HepG2 (cell line): ENCODE measurements around the gene ITGA2. TPM values are rescaled to one million over a fixed set of nuclear protein-coding genes. Genes with fewer than 3 reads are reported as not detected.

ENCODE experiments used
- ATAC-seq: fragments of 200-7000 bp; cut with Tn5 transposase; 3 replicates; pipeline ENCODE4 v1.9.1; 2020; ENCODE audit warnings: mild to moderate bottlenecking, moderate library complexity
- BruUV-seq: library from RNA; stranded (reverse); fragments of 400-500 nt; replicated peaks from 2 replicates; lab custom pipeline; 2021; lab: Mats Ljungman, UMichigan
- CTCF ChIA-PET: fragments of 300-600 bp; formaldehyde crosslinking; extraction: SDS; loops from one replicate; lab custom pipeline; 2021; ENCODE audit warnings: low total read pairs, inconsistent platforms, low intra/inter-chr PET ratio; lab: Yijun Ruan, JAX
- POLR2A ChIA-PET: fragments of 350-600 bp; sonication (Branson Sonifier 250); formaldehyde crosslinking; loops from one replicate; lab custom pipeline; 2020; ENCODE audit warnings: antibody characterized with exemption, inconsistent platforms; lab: Yijun Ruan, JAX
- DNase-seq: peaks from one replicate; pipeline ENCODE4 v3.0.0-alpha.2; 2015; ENCODE audit warnings: low spot score
- FAIRE-seq: peaks from 3 replicates; lab custom pipeline; 2011; peaks lifted over from hg19 to GRCh38; lab: Jason Lieb, UNC
- H2AFZ ChIP-seq: one replicate; pipeline ENCODE4 v1.6.1; 2011; ENCODE audit warnings: low read length, inconsistent platforms
- H3K27ac ChIP-seq: fragments of 300-600 bp; 3 replicates; pipeline ENCODE4 v1.8.0; 2011; ENCODE audit warnings: mixed run types, mild to moderate bottlenecking, mixed read lengths, low read length, inconsistent platforms; ENCODE audit not compliant: insufficient read depth; ENCODE audit errors: extremely low read length
- H3K27me3 ChIP-seq, 2 experiments: fragments of 200-600 bp in 1 of 2; 2 replicates in 1 of 2; 3 replicates in 1 of 2; pipeline versions ENCODE4 v1.6.0 to v1.8.0; 2011; ENCODE audit warnings: low read length in 2 of 2, mild to moderate bottlenecking in 2 of 2, moderate library complexity in 2 of 2, inconsistent platforms in 1 of 2; ENCODE audit not compliant: insufficient read depth in 2 of 2, control insufficient read depth in 1 of 2
- H3K36me3 ChIP-seq, 2 experiments: fragments of 200-600 bp in 1 of 2; replicated peaks in 1 of 2; 2 replicates in 1 of 2; 3 replicates in 1 of 2; pipeline versions ENCODE4 v1.5.1 to v1.8.0; 2011; ENCODE audit warnings: low read length in 2 of 2, inconsistent platforms in 1 of 2; ENCODE audit not compliant: insufficient read depth in 2 of 2, control insufficient read depth in 1 of 2
- H3K4me1 ChIP-seq: 2 replicates; pipeline ENCODE4 v1.5.1; 2012; ENCODE audit warnings: low read length, inconsistent platforms; ENCODE audit not compliant: insufficient read depth
- H3K4me2 ChIP-seq: 2 replicates; pipeline ENCODE4 v1.6.0; 2011; ENCODE audit warnings: low read depth, low read length, inconsistent platforms
- H3K4me3 ChIP-seq, 3 experiments: fragments of 200-600 bp in 1 of 3; sonication (generic), shearing (Covaris generic) in 1 of 3; replicated peaks in 1 of 3; 2 replicates each; pipeline ENCODE4 v1.5.1; 2011 to 2016; ENCODE audit warnings: low read length in 3 of 3, inconsistent platforms in 2 of 3, low read depth in 2 of 3, mild to moderate bottlenecking in 2 of 3, control low read depth in 1 of 3, mixed read lengths in 1 of 3; ENCODE audit not compliant: insufficient read depth in 1 of 3
- H3K79me2 ChIP-seq: one replicate; pipeline ENCODE4 v1.6.1; 2011; ENCODE audit warnings: low read length, inconsistent platforms; ENCODE audit not compliant: insufficient read depth
- H3K9ac ChIP-seq: 2 replicates; pipeline ENCODE4 v1.6.0; 2011; ENCODE audit warnings: mild to moderate bottlenecking, low read depth, low read length, inconsistent platforms; ENCODE audit not compliant: insufficient read depth
- H3K9me3 ChIP-seq: 2 replicates; pipeline ENCODE4 v1.5.1; 2012; ENCODE audit warnings: mild to moderate bottlenecking, low read length
- H4K20me1 ChIP-seq: 2 replicates; pipeline ENCODE4 v1.6.0; 2011; ENCODE audit warnings: inconsistent platforms, mild to moderate bottlenecking, low read length, moderate library complexity; ENCODE audit not compliant: insufficient read depth
- ZMYM2 ChIP-seq: sonication (generic); formaldehyde crosslinking; IDR thresholded peaks from 2 replicates; pipeline ENCODE4 v1.8.0; 2022; ENCODE audit warnings: mild to moderate bottlenecking, missing genetic modification reagents
- ZNF138 ChIP-seq: sonication (generic); formaldehyde crosslinking; IDR thresholded peaks from 2 replicates; pipeline ENCODE4 v1.5.0; 2020; ENCODE audit warnings: mild to moderate bottlenecking, low read depth, missing genetic modification reagents
- WGBS: methylation state at CpG from one replicate; pipeline ENCODE4 v1.1.6; 2017; ENCODE audit warnings: low lambda C conversion rate; 5-methylcytosine and 5-hydroxymethylcytosine counted together
- in situ Hi-C: cut with HindIII; loops from 2 replicates; pipeline ENCODE4 v1.10.0; 2017; ENCODE audit warnings: low pct_unique_long_range_greater_than_20kb; ENCODE audit not compliant: extremely low pct_ligation_motif_present
- intact Hi-C: fragments of 100-400 bp; cut with micrococcal nuclease; formaldehyde crosslinking; loops from one replicate; pipeline ENCODE4 v1.10.0; 2022; ENCODE audit not compliant: unreplicated experiment
- polyA plus RNA-seq, 8 experiments: library from polyadenylated mRNA; depleted of rRNA in 3 of 8; stranded (reverse) in 7 of 8; unstranded in 1 of 8; fragments of >200 nt; fragmentation: Illumina TruSeq in 4 of 8; extraction: Trizol in 4 of 8; gene quantifications; 2 replicates each; pipeline versions ENCODE4 v1.2.1 to v1.2.3, GENCODE V29; 2011 to 2016; ENCODE audit warnings: low read depth in 4 of 8, missing spikeins in 1 of 8, mixed read lengths in 1 of 8; ENCODE audit not compliant: insufficient read depth in 1 of 8
- total RNA-seq, 5 experiments: library from RNA; depleted of rRNA; stranded (reverse); fragments of >200 nt; fragmentation: Illumina TruSeq; extraction: Trizol; gene quantifications; 2 replicates each; pipeline ENCODE4 v1.2.3, GENCODE V29; 2016; ENCODE audit warnings: low read depth in 1 of 5
- TF ChIP-seq, protein P1 (sequence below): sonication (generic); formaldehyde crosslinking; IDR thresholded peaks from 2 replicates; pipeline ENCODE4 v1.5.1; 2020; ENCODE audit warnings: mild to moderate bottlenecking, missing genetic modification reagents, moderate library complexity

ITGA2 gene
- total and polyA plus RNA-seq, 2 of the 13 experiments (the other 11 are each of a cell fraction or from before 2014, with no cell fraction given): 15.8 to 58.3 TPM

DNA sequence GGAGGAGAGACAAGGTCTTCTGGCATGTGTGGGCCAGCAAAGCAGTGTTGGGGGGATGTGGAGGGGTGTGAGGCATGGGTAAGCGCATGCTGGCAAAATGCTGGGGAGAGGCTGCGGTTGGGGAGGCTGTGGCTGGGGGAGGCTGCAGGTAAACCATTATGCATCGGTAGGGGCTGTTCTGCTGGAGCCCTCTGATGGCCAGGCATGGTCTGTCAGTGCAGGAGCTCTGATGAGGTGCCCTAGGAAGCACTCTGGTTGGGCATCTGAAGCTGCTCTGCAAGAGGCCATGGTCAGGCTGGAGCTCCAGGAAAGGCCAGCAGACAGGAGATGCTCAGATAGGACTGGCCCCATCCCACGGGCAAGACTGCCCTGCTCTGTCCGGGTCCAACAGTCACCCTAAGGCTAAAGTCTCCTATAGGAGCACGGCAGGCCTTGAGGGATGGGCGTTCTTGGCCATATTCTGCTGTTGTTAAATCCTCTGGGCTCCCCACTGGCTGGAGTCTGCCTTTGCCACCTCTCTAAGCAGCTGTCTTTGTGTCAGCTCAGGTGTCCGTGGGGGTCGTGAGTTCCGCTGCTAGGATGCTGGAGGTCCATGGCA, 28.7 kb downstream of the ITGA2 start:
- Histone ChIP-seq H3K36me3 (peaks cover 0 to 6% of the 10 kb centered on the region in 2 experiments; a peak in 3 of 5 replicates), H4K20me1 (peaks cover 3% of the 10 kb centered on the region; the same call in 1 of the 2 replicates), H3K79me2 (peaks cover 90% of the 10 kb centered on the region), H3K27me3 (no peaks in the 10 kb centered on the region), H3K4me3 (no peak overlapping the region), H3K27ac (no peak overlapping the region), H3K9ac (no peak overlapping the region), H3K4me1 (peaks cover 93% of the 10 kb centered on the region), H2AFZ (no peak overlapping the region), H3K4me2 (no peak overlapping the region), H3K9me3 (no peaks in the 10 kb centered on the region)
- TF ChIP-seq, protein P1, sequence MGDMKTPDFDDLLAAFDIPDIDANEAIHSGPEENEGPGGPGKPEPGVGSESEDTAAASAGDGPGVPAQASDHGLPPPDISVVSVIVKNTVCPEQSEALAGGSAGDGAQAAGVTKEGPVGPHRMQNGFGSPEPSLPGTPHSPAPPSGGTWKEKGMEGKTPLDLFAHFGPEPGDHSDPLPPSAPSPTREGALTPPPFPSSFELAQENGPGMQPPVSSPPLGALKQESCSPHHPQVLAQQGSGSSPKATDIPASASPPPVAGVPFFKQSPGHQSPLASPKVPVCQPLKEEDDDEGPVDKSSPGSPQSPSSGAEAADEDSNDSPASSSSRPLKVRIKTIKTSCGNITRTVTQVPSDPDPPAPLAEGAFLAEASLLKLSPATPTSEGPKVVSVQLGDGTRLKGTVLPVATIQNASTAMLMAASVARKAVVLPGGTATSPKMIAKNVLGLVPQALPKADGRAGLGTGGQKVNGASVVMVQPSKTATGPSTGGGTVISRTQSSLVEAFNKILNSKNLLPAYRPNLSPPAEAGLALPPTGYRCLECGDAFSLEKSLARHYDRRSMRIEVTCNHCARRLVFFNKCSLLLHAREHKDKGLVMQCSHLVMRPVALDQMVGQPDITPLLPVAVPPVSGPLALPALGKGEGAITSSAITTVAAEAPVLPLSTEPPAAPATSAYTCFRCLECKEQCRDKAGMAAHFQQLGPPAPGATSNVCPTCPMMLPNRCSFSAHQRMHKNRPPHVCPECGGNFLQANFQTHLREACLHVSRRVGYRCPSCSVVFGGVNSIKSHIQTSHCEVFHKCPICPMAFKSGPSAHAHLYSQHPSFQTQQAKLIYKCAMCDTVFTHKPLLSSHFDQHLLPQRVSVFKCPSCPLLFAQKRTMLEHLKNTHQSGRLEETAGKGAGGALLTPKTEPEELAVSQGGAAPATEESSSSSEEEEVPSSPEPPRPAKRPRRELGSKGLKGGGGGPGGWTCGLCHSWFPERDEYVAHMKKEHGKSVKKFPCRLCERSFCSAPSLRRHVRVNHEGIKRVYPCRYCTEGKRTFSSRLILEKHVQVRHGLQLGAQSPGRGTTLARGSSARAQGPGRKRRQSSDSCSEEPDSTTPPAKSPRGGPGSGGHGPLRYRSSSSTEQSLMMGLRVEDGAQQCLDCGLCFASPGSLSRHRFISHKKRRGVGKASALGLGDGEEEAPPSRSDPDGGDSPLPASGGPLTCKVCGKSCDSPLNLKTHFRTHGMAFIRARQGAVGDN (CRISPR knock-in tag): peak; percentile 64
- TF ChIP-seq ZNF138 (CRISPR knock-in tag) (no peak), ZMYM2 (CRISPR knock-in tag) (0 out of 2 replicates have a peak, but pooled peaks have one; percentile 42)
- in situ Hi-C loops (no loop called here), intact Hi-C loops (no loop called here)
- CTCF ChIA-PET: no interaction called here
- BruUV-seq: no TSS peak
- 90% methylated on average over 3 of the region's 10 CpGs for WGBS
- POLR2A ChIA-PET: no interaction called here
- DNase-seq (no peak), ATAC-seq (peak; percentile 50), FAIRE-seq (no peak)
